ENCODE data around the gene MAPK8IP3.

DNA sequence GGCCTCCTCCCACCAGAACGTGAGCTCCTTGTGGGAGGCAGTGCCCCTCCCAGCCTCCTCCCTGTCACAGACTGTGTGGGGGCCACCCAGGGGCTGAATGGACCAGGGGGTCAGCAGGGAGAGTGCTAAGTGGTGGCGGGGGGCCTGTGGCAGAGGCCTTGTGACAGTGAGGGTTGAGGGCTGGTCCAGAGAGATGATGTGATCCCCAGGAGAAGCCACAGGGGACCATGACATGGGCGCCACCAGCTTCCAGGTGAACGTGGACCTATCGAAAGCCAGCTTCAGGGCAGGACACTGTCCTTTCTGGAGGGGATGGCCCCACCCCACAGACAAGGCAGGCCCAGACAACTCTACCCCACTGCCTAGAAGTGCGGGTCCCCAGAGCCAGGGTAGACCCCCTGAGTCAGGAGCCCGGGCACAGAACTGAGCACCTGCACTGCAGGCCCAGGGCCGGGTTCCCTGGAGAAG lies 73.3 kb downstream of the MAPK8IP3 start:
- TF ChIP-seq YY1 (IDR thresholded peaks at IDR 0.05; ENCODE audit: low read depth) (no peak), EP300 (IDR thresholded peaks at IDR 0.05; ENCODE audit: borderline replicate concordance) (no peak), RAD21 (IDR thresholded peaks at IDR 0.05; ENCODE audit: low read depth) (no peak), CREB1 (IDR thresholded peaks at IDR 0.05; ENCODE audit: low read depth) (no peak), TCF12 (IDR thresholded peaks at IDR 0.05; ENCODE audit: low read depth) (no peak), TEAD4 (IDR thresholded peaks at IDR 0.05) (no peak), NFIC (IDR thresholded peaks at IDR 0.05) (no peak), TAF1 (IDR thresholded peaks at IDR 0.05; ENCODE audit: low read depth) (no peak)
- TF ChIP-seq, protein P1, sequence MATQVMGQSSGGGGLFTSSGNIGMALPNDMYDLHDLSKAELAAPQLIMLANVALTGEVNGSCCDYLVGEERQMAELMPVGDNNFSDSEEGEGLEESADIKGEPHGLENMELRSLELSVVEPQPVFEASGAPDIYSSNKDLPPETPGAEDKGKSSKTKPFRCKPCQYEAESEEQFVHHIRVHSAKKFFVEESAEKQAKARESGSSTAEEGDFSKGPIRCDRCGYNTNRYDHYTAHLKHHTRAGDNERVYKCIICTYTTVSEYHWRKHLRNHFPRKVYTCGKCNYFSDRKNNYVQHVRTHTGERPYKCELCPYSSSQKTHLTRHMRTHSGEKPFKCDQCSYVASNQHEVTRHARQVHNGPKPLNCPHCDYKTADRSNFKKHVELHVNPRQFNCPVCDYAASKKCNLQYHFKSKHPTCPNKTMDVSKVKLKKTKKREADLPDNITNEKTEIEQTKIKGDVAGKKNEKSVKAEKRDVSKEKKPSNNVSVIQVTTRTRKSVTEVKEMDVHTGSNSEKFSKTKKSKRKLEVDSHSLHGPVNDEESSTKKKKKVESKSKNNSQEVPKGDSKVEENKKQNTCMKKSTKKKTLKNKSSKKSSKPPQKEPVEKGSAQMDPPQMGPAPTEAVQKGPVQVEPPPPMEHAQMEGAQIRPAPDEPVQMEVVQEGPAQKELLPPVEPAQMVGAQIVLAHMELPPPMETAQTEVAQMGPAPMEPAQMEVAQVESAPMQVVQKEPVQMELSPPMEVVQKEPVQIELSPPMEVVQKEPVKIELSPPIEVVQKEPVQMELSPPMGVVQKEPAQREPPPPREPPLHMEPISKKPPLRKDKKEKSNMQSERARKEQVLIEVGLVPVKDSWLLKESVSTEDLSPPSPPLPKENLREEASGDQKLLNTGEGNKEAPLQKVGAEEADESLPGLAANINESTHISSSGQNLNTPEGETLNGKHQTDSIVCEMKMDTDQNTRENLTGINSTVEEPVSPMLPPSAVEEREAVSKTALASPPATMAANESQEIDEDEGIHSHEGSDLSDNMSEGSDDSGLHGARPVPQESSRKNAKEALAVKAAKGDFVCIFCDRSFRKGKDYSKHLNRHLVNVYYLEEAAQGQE (IDR thresholded peaks at IDR 0.05; ENCODE audit: low read depth): no peak
